HG03565 (cell line): ENCODE data around the gene CMBL.
A peak's percentile ranks its signal among the peaks of the same experiment; 100 is the strongest.

Experiments
- ATAC-seq: cut with Tn5 transposase; IDR thresholded peaks from one replicate; pipeline ENCODE4 v1.9.1; 2021; ENCODE audit warnings: mild to moderate bottlenecking, moderate library complexity; ENCODE audit not compliant: unreplicated experiment

Gene CMBL

GRCh38 chr5:10310835-10311570 lies 3.3 kb upstream of the CMBL start:
- peak; percentile 82 for ATAC-seq

- ATAC-seq, result no peak
Measured at GRCh38 chr5:10310066-10310779, 2.5 kb upstream of the CMBL start.

- no peak for ATAC-seq
Measured at GRCh38 chr5:10308844-10309243, 1.1 kb upstream of the CMBL start.

- ATAC-seq, result no peak
Measured at GRCh38 chr5:10306806-10307205, 896 bp downstream of the CMBL start.

GRCh38 chr5:10306114-10306513 lies 1.6 kb downstream of the CMBL start:
- ATAC-seq, result no peak

GRCh38 chr5:10304932-10305331 lies 2.8 kb downstream of the CMBL start:
- ATAC-seq, result no peak

- no peak for ATAC-seq
Measured at GRCh38 chr5:10303699-10304170, 4.0 kb downstream of the CMBL start.

- no peak for ATAC-seq
Measured at GRCh38 chr5:10303201-10303600, 4.5 kb downstream of the CMBL start.

GRCh38 chr5:10301842-10302610 lies 5.7 kb downstream of the CMBL start:
- no peak for ATAC-seq

- ATAC-seq, result no peak
Measured at GRCh38 chr5:10301266-10301665, 6.4 kb downstream of the CMBL start.

- no peak for ATAC-seq
Measured at GRCh38 chr5:10300246-10300645, 7.5 kb downstream of the CMBL start.

- ATAC-seq, result no peak
Measured at GRCh38 chr5:10297646-10298204, 10.0 kb downstream of the CMBL start.

GRCh38 chr5:10295619-10296326 lies 11.9 kb downstream of the CMBL start:
- ATAC-seq, result no peak

- ATAC-seq, result no peak
Measured at GRCh38 chr5:10293907-10294662, 13.6 kb downstream of the CMBL start.

- no peak for ATAC-seq
Measured at GRCh38 chr5:10291692-10292339, 15.9 kb downstream of the CMBL start.

- no peak for ATAC-seq
Measured at GRCh38 chr5:10290438-10290837, 17.3 kb downstream of the CMBL start.

- no peak for ATAC-seq
Measured at GRCh38 chr5:10289991-10290390, 17.7 kb downstream of the CMBL start.

GRCh38 chr5:10289353-10289752 lies 18.3 kb downstream of the CMBL start:
- ATAC-seq, result no peak

GRCh38 chr5:10288592-10289219 lies 19.0 kb downstream of the CMBL start:
- peak; percentile 31 for ATAC-seq
